Measurements from ENCODE around the gene PSME3IP1. TPM values are rescaled to one million over a fixed set of nuclear protein-coding genes. Genes with fewer than 3 reads are reported as not detected.

The PSME3IP1 gene
- polyA plus RNA-seq, 1 donor = 99.4 TPM

- peaks cover 59% of the 10 kb centered on the region for H3K36me3 ChIP-seq (ENCODE audit: control insufficient read depth, insufficient read depth, low read length)
Measured at GRCh38 chr16:57156351-57156703, 29.5 kb downstream of the PSME3IP1 start.

GRCh38 chr16:57155702-57156350 is 30.0 kb downstream of the PSME3IP1 start:
- 34% methylated on average over 2 of the region's 6 CpGs for WGBS (ENCODE audit: insufficient coverage, low lambda C conversion rate)

More at GRCh38 chr16:57156351-57156703, 29.5 kb downstream of the PSME3IP1 start:
- no peak overlapping the region for H3K27ac ChIP-seq (ENCODE audit: low read length)
- H3K4me1 ChIP-seq (ENCODE audit: control insufficient read depth, insufficient read depth, low read length) = no peaks in the 10 kb centered on the region
- WGBS (ENCODE audit: insufficient coverage, low lambda C conversion rate) = 5% methylated on average over 2 of the region's 4 CpGs
- H3K4me3 ChIP-seq (ENCODE audit: low read length) = no peak overlapping the region
- H3K27me3 ChIP-seq (ENCODE audit: control insufficient read depth, insufficient read depth, low read length) = no peaks in the 10 kb centered on the region
- DNase-seq = peak in 1 of 2 donors; percentile 29
- H3K9me3 ChIP-seq (ENCODE audit: control insufficient read depth, low read depth, low read length) = no peaks in the 10 kb centered on the region

GRCh38 chr16:57153841-57154240 is 32.0 kb downstream of the PSME3IP1 start:
- Histone ChIP-seq H3K27ac (ENCODE audit: low read length) (no peak overlapping the region), H3K9me3 (ENCODE audit: control insufficient read depth, low read depth, low read length) (no peaks in the 10 kb centered on the region), H3K4me3 (ENCODE audit: low read length) (no peak overlapping the region), H3K27me3 (ENCODE audit: control insufficient read depth, insufficient read depth, low read length) (no peaks in the 10 kb centered on the region), H3K36me3 (ENCODE audit: control insufficient read depth, insufficient read depth, low read length) (peaks cover 56% of the 10 kb centered on the region), H3K4me1 (ENCODE audit: control insufficient read depth, insufficient read depth, low read length) (no peaks in the 10 kb centered on the region)
- WGBS (ENCODE audit: insufficient coverage, low lambda C conversion rate) = no CpG with 5 or more reads among the region's 6 CpGs
- DNase-seq = no peak

More at GRCh38 chr16:57155702-57156350, 30.0 kb downstream of the PSME3IP1 start:
- Histone ChIP-seq H3K4me1 (ENCODE audit: control insufficient read depth, insufficient read depth, low read length) (no peaks in the 10 kb centered on the region), H3K27ac (ENCODE audit: low read length) (no peak overlapping the region), H3K36me3 (ENCODE audit: control insufficient read depth, insufficient read depth, low read length) (peaks cover 56% of the 10 kb centered on the region), H3K4me3 (ENCODE audit: low read length) (no peak overlapping the region), H3K9me3 (ENCODE audit: control insufficient read depth, low read depth, low read length) (no peaks in the 10 kb centered on the region), H3K27me3 (ENCODE audit: control insufficient read depth, insufficient read depth, low read length) (no peaks in the 10 kb centered on the region)
- DNase-seq = no peak

- Histone ChIP-seq H3K4me1 (ENCODE audit: control insufficient read depth, insufficient read depth, low read length) (no peaks in the 10 kb centered on the region), H3K4me3 (ENCODE audit: low read length) (no peak overlapping the region), H3K27me3 (ENCODE audit: control insufficient read depth, insufficient read depth, low read length) (no peaks in the 10 kb centered on the region), H3K9me3 (ENCODE audit: control insufficient read depth, low read depth, low read length) (no peaks in the 10 kb centered on the region), H3K27ac (ENCODE audit: low read length) (no peak overlapping the region), H3K36me3 (ENCODE audit: control insufficient read depth, insufficient read depth, low read length) (peaks cover 48% of the 10 kb centered on the region)
- no CpG with 5 or more reads among the region's 4 CpGs for WGBS (ENCODE audit: insufficient coverage, low lambda C conversion rate)
- DNase-seq = no peak
Measured at GRCh38 chr16:57152096-57153093, 33.4 kb downstream of the PSME3IP1 start.

- Histone ChIP-seq H3K27ac (ENCODE audit: low read length) (no peak overlapping the region), H3K9me3 (ENCODE audit: control insufficient read depth, low read depth, low read length) (no peaks in the 10 kb centered on the region), H3K36me3 (ENCODE audit: control insufficient read depth, insufficient read depth, low read length) (peaks cover 43% of the 10 kb centered on the region), H3K27me3 (ENCODE audit: control insufficient read depth, insufficient read depth, low read length) (no peaks in the 10 kb centered on the region), H3K4me1 (ENCODE audit: control insufficient read depth, insufficient read depth, low read length) (no peaks in the 10 kb centered on the region), H3K4me3 (ENCODE audit: low read length) (no peak overlapping the region)
- WGBS (ENCODE audit: insufficient coverage, low lambda C conversion rate) = no CpG with 5 or more reads among the region's 2 CpGs
- no peak for DNase-seq
Measured at GRCh38 chr16:57151369-57151768, 34.5 kb downstream of the PSME3IP1 start.

- Histone ChIP-seq H3K4me3 (ENCODE audit: low read length) (no peak overlapping the region), H3K4me1 (ENCODE audit: control insufficient read depth, insufficient read depth, low read length) (peaks cover 2% of the 10 kb centered on the region), H3K27me3 (ENCODE audit: control insufficient read depth, insufficient read depth, low read length) (no peaks in the 10 kb centered on the region), H3K9me3 (ENCODE audit: control insufficient read depth, low read depth, low read length) (no peaks in the 10 kb centered on the region), H3K36me3 (ENCODE audit: control insufficient read depth, insufficient read depth, low read length) (peaks cover 43% of the 10 kb centered on the region), H3K27ac (ENCODE audit: low read length) (no peak overlapping the region)
- WGBS (ENCODE audit: insufficient coverage, low lambda C conversion rate) = no CpG with 5 or more reads among the region's 9 CpGs
- DNase-seq = no peak
Measured at GRCh38 chr16:57150682-57151330, 35.0 kb downstream of the PSME3IP1 start.

- Histone ChIP-seq H3K27me3 (ENCODE audit: control insufficient read depth, insufficient read depth, low read length) (no peaks in the 10 kb centered on the region), H3K27ac (ENCODE audit: low read length) (no peak overlapping the region), H3K36me3 (ENCODE audit: control insufficient read depth, insufficient read depth, low read length) (peaks cover 33% of the 10 kb centered on the region), H3K4me1 (ENCODE audit: control insufficient read depth, insufficient read depth, low read length) (peaks cover 10% of the 10 kb centered on the region), H3K9me3 (ENCODE audit: control insufficient read depth, low read depth, low read length) (no peaks in the 10 kb centered on the region), H3K4me3 (ENCODE audit: low read length) (no peak overlapping the region)
- WGBS (ENCODE audit: insufficient coverage, low lambda C conversion rate) = no CpG with 5 or more reads among the region's 10 CpGs
- no peak for DNase-seq
Measured at GRCh38 chr16:57149391-57149790, 36.4 kb downstream of the PSME3IP1 start.

GRCh38 chr16:57148481-57148880 is 37.4 kb downstream of the PSME3IP1 start:
- H3K27ac ChIP-seq (ENCODE audit: low read length) = no peak overlapping the region
- no peak overlapping the region for H3K4me3 ChIP-seq (ENCODE audit: low read length)
- H3K36me3 ChIP-seq (ENCODE audit: control insufficient read depth, insufficient read depth, low read length) = peaks cover 24% of the 10 kb centered on the region
- DNase-seq = no peak
- H3K9me3 ChIP-seq (ENCODE audit: control insufficient read depth, low read depth, low read length) = no peaks in the 10 kb centered on the region
- H3K27me3 ChIP-seq (ENCODE audit: control insufficient read depth, insufficient read depth, low read length) = no peaks in the 10 kb centered on the region
- peaks cover 14% of the 10 kb centered on the region for H3K4me1 ChIP-seq (ENCODE audit: control insufficient read depth, insufficient read depth, low read length)
- WGBS (ENCODE audit: insufficient coverage, low lambda C conversion rate) = no CpG with 5 or more reads among the region's 6 CpGs

- Histone ChIP-seq H3K4me3 (ENCODE audit: low read length) (no peak overlapping the region), H3K9me3 (ENCODE audit: control insufficient read depth, low read depth, low read length) (no peaks in the 10 kb centered on the region), H3K4me1 (ENCODE audit: control insufficient read depth, insufficient read depth, low read length) (peaks cover 14% of the 10 kb centered on the region), H3K27ac (ENCODE audit: low read length) (no peak overlapping the region), H3K36me3 (ENCODE audit: control insufficient read depth, insufficient read depth, low read length) (peaks cover 17% of the 10 kb centered on the region), H3K27me3 (ENCODE audit: control insufficient read depth, insufficient read depth, low read length) (no peaks in the 10 kb centered on the region)
- WGBS (ENCODE audit: insufficient coverage, low lambda C conversion rate) = no CpG with 5 or more reads among the region's 14 CpGs
- no peak for DNase-seq
Measured at GRCh38 chr16:57147381-57148221, 38.2 kb downstream of the PSME3IP1 start.

All from large intestine (tissue), 3 donors.